Hepatocyte (in vitro differentiated cells): ENCODE results near the gene PKD1L1.
A peak's percentile ranks its signal among the peaks of the same experiment; 100 is the strongest.

ENCODE experiments used
- EZH2 ChIP-seq: fragments of 200-600 bp; sonication (generic); IDR thresholded peaks from 2 replicates; pipeline ENCODE4 v1.6.1; 2016; ENCODE audit warnings: antibody characterized with exemption, mild to moderate bottlenecking, borderline replicate concordance
- EZH2phosphoT487 ChIP-seq: fragments of 200-600 bp; sonication (generic); IDR thresholded peaks from one replicate; pipeline ENCODE4 v1.6.1; 2018; ENCODE audit warnings: antibody characterized with exemption, mild to moderate bottlenecking, low read depth, moderate library complexity; ENCODE audit not compliant: unreplicated experiment, severe bottlenecking
- TF ChIP-seq, protein P1 (sequence below): fragments of 200-600 bp; sonication (generic); IDR thresholded peaks from 2 replicates; pipeline ENCODE4 v1.5.1; 2016; ENCODE audit warnings: antibody characterized with exemption, mild to moderate bottlenecking; ENCODE audit not compliant: poor library complexity

DNA sequence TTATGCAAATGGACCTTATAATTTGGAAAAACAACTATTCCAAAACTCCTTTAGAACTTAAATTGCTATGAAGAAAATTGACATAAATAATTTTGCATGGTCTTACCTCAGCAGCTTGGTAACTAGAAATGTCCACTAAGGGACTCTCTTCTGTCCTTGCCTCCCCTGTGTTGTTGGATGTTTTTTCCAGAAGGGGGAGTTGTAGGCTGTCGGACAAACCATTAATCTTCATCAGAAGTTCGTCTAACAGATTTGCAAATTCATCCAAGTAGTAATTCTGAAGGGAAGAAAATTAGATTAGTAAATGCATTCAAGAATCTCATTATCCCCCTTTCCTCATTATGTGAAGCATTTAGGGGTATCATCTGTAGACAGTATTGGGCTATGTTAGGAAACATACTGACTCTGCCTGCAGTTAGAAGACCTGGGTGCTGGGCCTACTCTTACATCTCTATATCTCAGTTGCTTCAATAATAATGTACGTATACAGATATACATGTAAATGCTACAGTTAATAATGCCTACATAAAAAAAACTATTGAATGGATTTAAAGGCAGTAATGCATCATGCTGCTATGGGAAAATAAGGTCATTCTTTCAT is 155.6 kb downstream of the PKD1L1 start:
- TF ChIP-seq, protein P1, sequence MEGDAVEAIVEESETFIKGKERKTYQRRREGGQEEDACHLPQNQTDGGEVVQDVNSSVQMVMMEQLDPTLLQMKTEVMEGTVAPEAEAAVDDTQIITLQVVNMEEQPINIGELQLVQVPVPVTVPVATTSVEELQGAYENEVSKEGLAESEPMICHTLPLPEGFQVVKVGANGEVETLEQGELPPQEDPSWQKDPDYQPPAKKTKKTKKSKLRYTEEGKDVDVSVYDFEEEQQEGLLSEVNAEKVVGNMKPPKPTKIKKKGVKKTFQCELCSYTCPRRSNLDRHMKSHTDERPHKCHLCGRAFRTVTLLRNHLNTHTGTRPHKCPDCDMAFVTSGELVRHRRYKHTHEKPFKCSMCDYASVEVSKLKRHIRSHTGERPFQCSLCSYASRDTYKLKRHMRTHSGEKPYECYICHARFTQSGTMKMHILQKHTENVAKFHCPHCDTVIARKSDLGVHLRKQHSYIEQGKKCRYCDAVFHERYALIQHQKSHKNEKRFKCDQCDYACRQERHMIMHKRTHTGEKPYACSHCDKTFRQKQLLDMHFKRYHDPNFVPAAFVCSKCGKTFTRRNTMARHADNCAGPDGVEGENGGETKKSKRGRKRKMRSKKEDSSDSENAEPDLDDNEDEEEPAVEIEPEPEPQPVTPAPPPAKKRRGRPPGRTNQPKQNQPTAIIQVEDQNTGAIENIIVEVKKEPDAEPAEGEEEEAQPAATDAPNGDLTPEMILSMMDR: peak; percentile 42
- TF ChIP-seq EZH2phosphoT487 (no peak), EZH2 (no peak)
